ENCODE results near the gene TTC34.

- TF ChIP-seq, protein P1, sequence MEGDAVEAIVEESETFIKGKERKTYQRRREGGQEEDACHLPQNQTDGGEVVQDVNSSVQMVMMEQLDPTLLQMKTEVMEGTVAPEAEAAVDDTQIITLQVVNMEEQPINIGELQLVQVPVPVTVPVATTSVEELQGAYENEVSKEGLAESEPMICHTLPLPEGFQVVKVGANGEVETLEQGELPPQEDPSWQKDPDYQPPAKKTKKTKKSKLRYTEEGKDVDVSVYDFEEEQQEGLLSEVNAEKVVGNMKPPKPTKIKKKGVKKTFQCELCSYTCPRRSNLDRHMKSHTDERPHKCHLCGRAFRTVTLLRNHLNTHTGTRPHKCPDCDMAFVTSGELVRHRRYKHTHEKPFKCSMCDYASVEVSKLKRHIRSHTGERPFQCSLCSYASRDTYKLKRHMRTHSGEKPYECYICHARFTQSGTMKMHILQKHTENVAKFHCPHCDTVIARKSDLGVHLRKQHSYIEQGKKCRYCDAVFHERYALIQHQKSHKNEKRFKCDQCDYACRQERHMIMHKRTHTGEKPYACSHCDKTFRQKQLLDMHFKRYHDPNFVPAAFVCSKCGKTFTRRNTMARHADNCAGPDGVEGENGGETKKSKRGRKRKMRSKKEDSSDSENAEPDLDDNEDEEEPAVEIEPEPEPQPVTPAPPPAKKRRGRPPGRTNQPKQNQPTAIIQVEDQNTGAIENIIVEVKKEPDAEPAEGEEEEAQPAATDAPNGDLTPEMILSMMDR (IDR thresholded peaks at IDR 0.05; ENCODE audit: low read length): no peak
- TF ChIP-seq EZH2 (IDR thresholded peaks at IDR 0.05; ENCODE audit: borderline replicate concordance, low read length): no peak
Observed at GRCh38 chr1:2812939-2813653, 11.6 kb upstream of the TTC34 start.
